Right ventricle myocardium inferior (tissue), 1 donor: ENCODE measurements around the gene STIL. TPM values are rescaled to one million over a fixed set of nuclear protein-coding genes. Genes with fewer than 3 reads are reported as not detected.
A peak's percentile ranks its signal among the peaks of the same experiment; 100 is the strongest.

Experiments used
- ATAC-seq: fragments of 200-7000 bp; cut with Tn5 transposase; one replicate; pipeline ENCODE4 v1.9.1; 2020; ENCODE audit warnings: mild to moderate bottlenecking, moderate library complexity
- DNase-seq: peaks from one replicate; pipeline ENCODE4 v3.0.0; 2021; ENCODE audit errors: missing footprints
- intact Hi-C: fragments of 100-400 bp; cut with DNase I; formaldehyde crosslinking; loops from one replicate; pipeline ENCODE4 v1.11.0; 2022
- total RNA-seq: library from RNA; stranded (reverse); fragmentation: NEBNext Ultra II Directional; extraction: Animal tissue kit (Norgen Biotek cat#: 25700); gene quantifications from one replicate; pipeline ENCODE4 v1.2.1, GENCODE V29; 2021
- donor health status: DM: no; HTN: yes; CAD: no; lungs with severe emphysema.

Gene STIL
- total RNA-seq, 1 donor from 2014 or later: 0.73 TPM

GRCh38 chr1:47244339-47244862 is 69.5 kb downstream of the STIL start:
- ATAC-seq (no peak), DNase-seq (no peak)
- intact Hi-C loops: no loop called here

- intact Hi-C loops: no loop called here
- ATAC-seq (no peak), DNase-seq (no peak)
These were observed 70.0 kb downstream of the STIL start for GRCh38 chr1:47243910-47244309.

GRCh38 chr1:47241114-47242113 is 72.5 kb downstream of the STIL start:
- DNase-seq (no peak), ATAC-seq (no peak)
- intact Hi-C loops: no loop called here

- no peak for DNase-seq
- intact Hi-C loops: no loop called here
- ATAC-seq: no peak
These were observed 74.9 kb downstream of the STIL start for GRCh38 chr1:47238935-47239592.

- ATAC-seq: no peak
- DNase-seq: no peak
- intact Hi-C loops: no loop called here
These were observed 78.1 kb downstream of the STIL start for GRCh38 chr1:47235806-47236205.

GRCh38 chr1:47235241-47235681 is 78.7 kb downstream of the STIL start:
- intact Hi-C loops: no loop called here
- DNase-seq (no peak), ATAC-seq (no peak)

- DNase-seq (no peak), ATAC-seq (no peak)
- intact Hi-C loops: no loop called here
These were observed 80.8 kb downstream of the STIL start for GRCh38 chr1:47233186-47233585.

- ATAC-seq: no peak
These were observed 81.6 kb downstream of the STIL start, which contains the start of gene TAL1 for GRCh38 chr1:47232187-47232874. TAL1 (minus strand) TSS chr1:47232225; CDS start chr1:47225888, 6,337 bp downstream.

GRCh38 chr1:47231301-47232186 is 82.4 kb downstream of the STIL start:
- DNase-seq (no peak), ATAC-seq (no peak)
- intact Hi-C loops: no loop called here

More at GRCh38 chr1:47232187-47232874, 81.6 kb downstream of the STIL start, which contains the start of gene TAL1:
- no peak for DNase-seq
- intact Hi-C loops: no loop called here

GRCh38 chr1:47230692-47231300 is 83.2 kb downstream of the STIL start:
- intact Hi-C loops: no loop called here
- no peak for DNase-seq
- ATAC-seq: no peak

- no peak for DNase-seq
- intact Hi-C loops: no loop called here
- no peak for ATAC-seq
These were observed 83.9 kb downstream of the STIL start for GRCh38 chr1:47229886-47230691.

GRCh38 chr1:47229031-47229885 is 84.7 kb downstream of the STIL start:
- no peak for ATAC-seq
- intact Hi-C loops: no loop called here
- DNase-seq: no peak

- DNase-seq: no peak
- intact Hi-C loops: no loop called here
- ATAC-seq: peak; percentile 36
These were observed 85.3 kb downstream of the STIL start for GRCh38 chr1:47228644-47229030.

- no peak for DNase-seq
- intact Hi-C loops: no loop called here
- no peak for ATAC-seq
These were observed 86.4 kb downstream of the STIL start for GRCh38 chr1:47227341-47228232.

GRCh38 chr1:47226839-47227215 is 87.1 kb downstream of the STIL start:
- DNase-seq: no peak
- ATAC-seq: no peak
- intact Hi-C loops: no loop called here
